HG03280 (cell line): ENCODE data around the gene ABCC2.
"Not testable (repeated sequence)": the region's sequence is repeated elsewhere in the genome, so short reads cannot be mapped to it uniquely, and the experiment has no call there.

Experiments used
- ATAC-seq: cut with Tn5 transposase; IDR thresholded peaks from one replicate; pipeline ENCODE4 v1.9.1; 2021; ENCODE audit warnings: mild to moderate bottlenecking, moderate library complexity; ENCODE audit not compliant: unreplicated experiment

Gene ABCC2

GRCh38 chr10:99851825-99852224 lies 69.4 kb downstream of the ABCC2 start:
- no peak for ATAC-seq

- no peak for ATAC-seq
These were observed 70.2 kb downstream of the ABCC2 start for GRCh38 chr10:99852481-99853213.

DNA sequence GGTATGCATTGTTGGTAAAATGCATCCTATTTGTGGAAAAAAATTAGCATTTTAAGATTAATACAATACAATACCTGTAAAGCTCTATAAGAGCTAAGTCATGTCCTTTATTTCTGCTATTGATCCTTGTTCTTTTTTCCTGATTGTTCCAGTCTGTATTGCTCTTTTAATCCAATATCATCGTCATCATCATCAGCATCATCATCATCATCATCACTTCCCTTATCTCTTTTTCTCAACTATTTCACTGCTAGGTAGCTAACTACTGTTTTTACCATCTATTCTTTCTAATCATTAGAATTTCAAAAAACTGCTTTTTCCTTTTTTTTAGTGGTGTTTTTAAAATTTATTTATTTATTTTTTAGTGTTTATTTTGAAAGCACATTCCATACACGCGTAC lies 71.2 kb downstream of the ABCC2 start:
- ATAC-seq, result no peak

- ATAC-seq, result no peak
These were observed 72.4 kb downstream of the ABCC2 start for GRCh38 chr10:99854860-99855259.

DNA sequence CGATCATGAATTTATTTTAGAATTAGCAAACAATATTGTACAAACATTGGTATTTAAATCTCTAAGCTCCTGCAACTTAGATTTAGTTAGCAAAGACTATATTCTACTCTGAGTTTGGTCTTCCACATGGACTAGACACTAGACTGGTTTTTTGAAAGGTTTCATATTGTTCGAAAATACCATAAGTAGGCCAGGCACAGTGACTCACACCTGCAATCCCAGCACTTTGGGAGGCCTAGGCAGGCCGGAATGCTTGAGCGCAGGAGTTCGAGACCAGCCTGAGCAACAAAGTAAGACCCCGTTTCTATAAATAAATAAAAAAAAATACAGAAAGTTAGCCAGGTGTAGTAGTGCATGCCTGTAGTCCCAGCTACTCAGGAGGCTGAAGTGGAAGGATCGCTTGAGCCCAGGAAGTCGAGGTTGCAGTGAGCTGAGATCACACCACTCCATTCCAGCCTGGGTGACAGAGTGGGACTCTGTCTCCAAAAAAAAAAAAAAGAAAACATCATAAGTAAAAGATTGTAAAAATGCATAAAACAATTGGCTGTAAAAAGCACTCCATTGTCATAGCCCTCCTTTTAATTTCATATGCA lies 73.1 kb downstream of the ABCC2 start:
- no peak for ATAC-seq

DNA sequence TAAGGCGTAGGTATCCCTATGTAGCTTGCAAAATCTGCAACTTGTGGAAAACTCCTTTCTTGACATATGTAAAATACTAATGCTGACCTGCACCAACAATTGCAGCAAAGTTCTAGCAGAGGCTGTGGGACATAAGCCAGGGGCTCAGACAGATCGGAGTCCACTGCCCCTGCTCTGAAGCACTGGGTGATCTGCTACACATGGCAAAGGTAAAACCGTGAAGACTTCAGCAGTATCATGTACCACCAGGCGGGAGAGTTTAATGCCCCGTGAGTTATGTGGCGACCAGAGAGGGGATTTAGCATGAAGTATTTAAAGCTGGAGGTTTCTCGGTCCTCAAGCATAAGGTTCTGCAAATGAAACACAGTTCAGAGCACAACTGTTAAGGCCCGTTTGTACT lies 76.4 kb downstream of the ABCC2 start:
- no peak for ATAC-seq

GRCh38 chr10:99859585-99859984 lies 77.1 kb downstream of the ABCC2 start:
- ATAC-seq, result no peak

GRCh38 chr10:99860466-99860865 lies 78.0 kb downstream of the ABCC2 start:
- ATAC-seq, result no peak

- ATAC-seq, result not testable (repeated sequence)
These were observed 81.2 kb downstream of the ABCC2 start for GRCh38 chr10:99863535-99864240.

DNA sequence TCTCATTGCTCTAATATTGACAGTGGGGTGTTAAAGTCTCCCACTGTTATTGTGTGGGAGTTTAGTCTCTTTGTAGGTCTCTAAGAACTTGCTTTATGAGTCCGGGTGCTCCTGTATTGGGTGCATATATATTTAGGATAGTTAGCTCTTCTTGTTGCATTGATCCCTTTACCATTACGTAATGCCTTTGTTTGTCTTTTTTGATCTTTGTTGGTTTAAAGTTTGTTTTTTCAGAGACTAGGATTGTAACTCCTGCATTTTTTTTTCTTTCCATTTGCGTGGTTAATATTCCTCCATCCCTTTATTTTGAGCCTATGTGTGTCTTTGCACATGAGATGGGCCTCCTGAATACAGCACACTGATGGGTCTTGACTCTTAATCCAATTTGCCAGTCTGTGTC lies 84.8 kb downstream of the ABCC2 start:
- ATAC-seq, result not testable (repeated sequence)

DNA sequence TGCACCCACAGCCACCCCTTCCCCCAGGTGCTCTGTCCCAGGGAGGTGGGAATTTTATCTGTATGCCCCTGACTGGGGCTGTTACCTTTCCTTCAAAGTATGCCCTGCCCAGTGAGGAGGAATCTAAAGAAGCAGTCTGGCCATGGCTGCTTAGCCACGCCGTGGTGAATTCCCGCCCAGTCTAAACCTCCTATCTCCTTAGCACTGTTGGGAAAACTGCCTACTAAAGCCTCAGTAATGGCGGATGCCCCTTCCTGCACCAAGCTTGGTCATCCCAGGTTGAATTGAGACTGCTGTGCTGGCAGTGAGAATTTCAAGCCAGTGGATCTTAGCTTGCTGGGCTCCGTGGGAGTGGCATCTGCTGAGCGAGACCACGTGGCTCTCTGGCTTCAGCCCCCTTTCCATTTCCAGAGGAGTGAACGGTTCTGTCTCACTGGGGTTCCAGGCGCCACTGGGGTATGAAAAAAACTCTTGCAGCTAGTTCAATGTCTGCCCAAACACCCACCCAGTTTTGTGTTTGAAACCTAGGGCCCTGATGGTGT lies 87.2 kb downstream of the ABCC2 start:
- no peak for ATAC-seq

- ATAC-seq, result no peak
These were observed 87.8 kb downstream of the ABCC2 start for GRCh38 chr10:99870123-99870730.

DNA sequence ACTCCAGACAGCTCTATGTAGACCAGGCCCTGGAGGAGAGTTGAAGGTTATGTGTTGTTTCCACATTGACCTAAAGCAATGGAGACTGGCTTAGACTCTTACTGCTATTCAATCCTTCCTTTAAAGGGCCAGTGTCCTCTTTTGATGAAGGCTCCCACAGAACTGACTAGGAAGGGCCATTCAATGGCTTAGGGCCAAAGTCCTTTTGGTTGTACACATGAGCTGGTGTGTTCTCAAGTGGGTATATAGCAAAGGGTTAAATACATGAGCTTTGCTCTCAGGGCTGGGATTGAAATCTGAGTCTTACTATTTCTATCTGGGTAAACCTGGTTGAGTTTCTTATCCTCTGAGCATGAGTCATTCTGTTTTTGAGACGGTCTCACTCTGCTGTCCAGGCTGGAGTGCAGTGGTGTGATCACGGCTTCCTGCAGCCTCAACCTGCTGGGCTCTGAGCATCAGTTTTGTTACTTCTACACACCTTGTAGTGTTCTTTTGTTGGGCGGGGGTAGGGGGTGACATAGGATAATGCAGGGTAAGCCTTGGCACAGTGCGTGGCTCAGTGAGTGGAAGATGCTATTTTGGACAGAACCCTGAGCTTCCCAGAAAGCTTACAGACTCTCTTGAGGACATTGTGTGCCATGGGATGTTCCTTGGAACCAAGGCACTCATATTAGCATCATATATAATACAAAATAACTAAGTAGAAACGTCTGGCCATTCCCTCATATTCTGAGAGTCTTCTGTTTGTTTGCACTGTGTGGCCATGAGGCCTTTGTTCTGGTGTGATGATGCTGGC lies 90.1 kb downstream of the ABCC2 start:
- ATAC-seq, result no peak

GRCh38 chr10:99873846-99874245 lies 91.4 kb downstream of the ABCC2 start:
- ATAC-seq, result no peak

DNA sequence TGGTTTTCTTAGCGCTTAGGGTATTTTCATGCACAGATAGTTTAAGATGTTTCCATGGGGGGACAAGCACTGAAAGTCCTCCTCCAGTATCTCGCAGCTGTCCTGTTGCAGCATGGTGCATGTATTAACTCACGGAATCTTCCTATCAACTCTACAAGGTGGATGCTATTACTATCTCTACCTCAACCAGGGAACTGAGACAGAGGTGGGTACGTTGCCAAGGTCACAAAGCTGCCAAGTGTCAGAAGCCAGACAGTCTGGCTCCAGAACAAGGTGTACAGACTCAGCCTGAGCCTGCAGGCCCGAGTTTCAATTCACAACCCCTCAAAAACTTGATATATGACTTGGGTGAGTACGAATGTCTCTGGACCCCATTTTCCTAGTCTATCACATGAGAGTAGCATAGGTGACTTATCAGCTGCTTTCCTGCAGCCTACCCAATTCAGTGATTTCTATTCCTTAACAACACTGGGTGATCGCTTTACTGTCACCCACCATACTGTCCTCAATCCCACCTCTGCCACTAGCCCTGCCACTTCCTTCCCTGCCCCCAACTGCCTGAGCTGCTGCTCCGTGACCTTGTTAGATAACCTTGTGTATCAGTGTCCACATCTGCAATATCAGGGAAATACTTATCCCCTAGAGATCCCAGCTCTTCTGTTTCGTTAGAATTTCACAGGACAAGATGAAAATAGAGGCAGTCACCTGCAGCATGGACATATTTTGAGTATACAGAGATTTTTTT lies 92.1 kb downstream of the ABCC2 start:
- no peak for ATAC-seq

- no peak for ATAC-seq
These were observed 93.0 kb downstream of the ABCC2 start for GRCh38 chr10:99875473-99875872.

- ATAC-seq, result no peak
These were observed 97.8 kb downstream of the ABCC2 start for GRCh38 chr10:99880080-99880835.

- ATAC-seq, result no peak
These were observed 98.9 kb downstream of the ABCC2 start for GRCh38 chr10:99881371-99881770.

DNA sequence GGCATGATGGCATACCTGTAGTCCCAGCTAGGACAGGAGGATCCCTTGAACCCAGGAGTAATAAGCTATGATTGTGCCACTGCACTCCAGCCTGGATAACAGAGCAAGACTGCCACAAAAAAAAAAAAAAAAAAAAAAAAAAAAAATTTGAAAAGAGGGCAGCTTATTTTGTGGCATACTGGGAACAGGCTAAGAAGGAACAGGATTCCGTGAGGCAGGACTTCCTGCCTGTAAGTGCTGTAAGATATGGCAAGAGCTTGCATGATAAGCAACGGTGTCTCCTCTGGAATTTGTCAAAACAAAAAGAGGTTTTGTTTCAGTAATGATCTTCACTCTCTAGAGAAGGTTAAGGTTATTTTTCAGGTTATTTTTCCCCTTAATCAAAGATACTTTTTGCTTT lies 101.1 kb downstream of the ABCC2 start:
- ATAC-seq, result no peak
